K562 (cell line): Measurements from ENCODE around the gene GFOD1.

ENCODE experiments used
- POLR2A ChIP-seq: fragments of 450-650 bp; conservative IDR thresholded peaks from 2 replicates; pipeline ENCODE4 v1.6.1; 2016
- POLR2AphosphoS2 ChIP-seq: IDR thresholded peaks from 2 replicates; pipeline ENCODE4 v1.6.1; 2012; ENCODE audit warnings: low read length, improper control_type of control experiment
- SP1 ChIP-seq: sonication (generic); formaldehyde crosslinking; IDR thresholded peaks from 2 replicates; pipeline ENCODE4 v1.8.1; 2022; ENCODE audit warnings: mild to moderate bottlenecking, missing genetic modification reagents
- ZNF274 ChIP-seq: IDR thresholded peaks from 2 replicates; pipeline ENCODE4 v1.6.1; 2011; ENCODE audit warnings: low read depth, mild to moderate bottlenecking, low read length, moderate library complexity, borderline replicate concordance
- ZNF785 ChIP-seq: fragments of 250-450 bp; sonication (Bioruptor Pico); IDR thresholded peaks from 2 replicates; pipeline ENCODE4 v1.4.0; 2020; ENCODE audit warnings: mild to moderate bottlenecking
- TF ChIP-seq, protein P1 (sequence below), 3 experiments: IDR thresholded peaks in 2 of 3; conservative IDR thresholded peaks in 1 of 3; 2 replicates each; pipeline ENCODE4 v1.5.1; 2011 to 2012; ENCODE audit warnings: low read length in 3 of 3, mild to moderate bottlenecking in 3 of 3, control low read depth in 2 of 3, improper control_type of control experiment in 1 of 3, inconsistent platforms in 1 of 3, low read depth in 1 of 3, mixed read lengths in 1 of 3, moderate library complexity in 1 of 3; ENCODE audit not compliant: insufficient read depth in 2 of 3
- TF ChIP-seq, protein P2 (sequence below): sonication (generic); formaldehyde crosslinking; IDR thresholded peaks from 2 replicates; pipeline ENCODE4 v1.8.0; 2022; ENCODE audit warnings: missing genetic modification reagents, mild to moderate bottlenecking, borderline replicate concordance
- TF ChIP-seq, protein P3 (sequence below): fragments of 450-650 bp; IDR thresholded peaks from 2 replicates; pipeline ENCODE4 v1.6.1; 2018; ENCODE audit not compliant: partially characterized antibody
- TF ChIP-seq, protein P4 (sequence below), 2 experiments: fragments of 450-650 bp; formaldehyde crosslinking in 1 of 2; IDR thresholded peaks; 2 replicates each; pipeline versions ENCODE4 v1.4.0 to v1.6.1; 2014 to 2020; ENCODE audit warnings: mild to moderate bottlenecking in 2 of 2, borderline replicate concordance in 1 of 2, low read depth in 1 of 2

DNA sequence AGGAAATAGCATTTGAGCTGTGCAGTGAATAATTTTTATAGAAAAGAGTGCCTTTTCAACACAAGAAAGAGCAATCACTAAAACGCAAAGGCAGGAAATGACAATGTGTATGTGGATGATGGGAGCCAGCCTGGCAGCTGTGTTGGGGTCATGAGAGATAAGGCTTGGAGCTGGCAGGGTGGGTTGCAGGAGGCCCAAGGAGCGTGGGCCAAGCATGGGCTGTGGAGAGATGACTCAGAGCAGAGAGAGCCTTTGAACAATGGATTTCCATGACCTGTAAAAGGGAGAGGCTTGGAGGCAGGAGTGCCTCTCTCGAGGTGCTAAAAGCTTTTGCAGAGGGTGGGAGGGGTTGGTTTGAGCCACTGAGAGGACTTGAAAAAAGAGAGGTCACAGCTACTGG, 152.4 kb downstream of the GFOD1 start:
- TF ChIP-seq, protein P1, sequence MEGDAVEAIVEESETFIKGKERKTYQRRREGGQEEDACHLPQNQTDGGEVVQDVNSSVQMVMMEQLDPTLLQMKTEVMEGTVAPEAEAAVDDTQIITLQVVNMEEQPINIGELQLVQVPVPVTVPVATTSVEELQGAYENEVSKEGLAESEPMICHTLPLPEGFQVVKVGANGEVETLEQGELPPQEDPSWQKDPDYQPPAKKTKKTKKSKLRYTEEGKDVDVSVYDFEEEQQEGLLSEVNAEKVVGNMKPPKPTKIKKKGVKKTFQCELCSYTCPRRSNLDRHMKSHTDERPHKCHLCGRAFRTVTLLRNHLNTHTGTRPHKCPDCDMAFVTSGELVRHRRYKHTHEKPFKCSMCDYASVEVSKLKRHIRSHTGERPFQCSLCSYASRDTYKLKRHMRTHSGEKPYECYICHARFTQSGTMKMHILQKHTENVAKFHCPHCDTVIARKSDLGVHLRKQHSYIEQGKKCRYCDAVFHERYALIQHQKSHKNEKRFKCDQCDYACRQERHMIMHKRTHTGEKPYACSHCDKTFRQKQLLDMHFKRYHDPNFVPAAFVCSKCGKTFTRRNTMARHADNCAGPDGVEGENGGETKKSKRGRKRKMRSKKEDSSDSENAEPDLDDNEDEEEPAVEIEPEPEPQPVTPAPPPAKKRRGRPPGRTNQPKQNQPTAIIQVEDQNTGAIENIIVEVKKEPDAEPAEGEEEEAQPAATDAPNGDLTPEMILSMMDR (IDR thresholded peaks at IDR 0.05 in 2 of 3, conservative IDR thresholded peaks at IDR 0.05 in 1 of 3; ENCODE audit: insufficient read depth in 2 of 3, low read depth in 1 of 3, low read length in 3 of 3), result no peak
- TF ChIP-seq ZNF785 (CRISPR knock-in tag) (no peak), ZNF274 (no peak), POLR2AphosphoS2 (no peak), POLR2A (no peak), SP1 (CRISPR knock-in tag) (no peak)
- TF ChIP-seq, protein P2, sequence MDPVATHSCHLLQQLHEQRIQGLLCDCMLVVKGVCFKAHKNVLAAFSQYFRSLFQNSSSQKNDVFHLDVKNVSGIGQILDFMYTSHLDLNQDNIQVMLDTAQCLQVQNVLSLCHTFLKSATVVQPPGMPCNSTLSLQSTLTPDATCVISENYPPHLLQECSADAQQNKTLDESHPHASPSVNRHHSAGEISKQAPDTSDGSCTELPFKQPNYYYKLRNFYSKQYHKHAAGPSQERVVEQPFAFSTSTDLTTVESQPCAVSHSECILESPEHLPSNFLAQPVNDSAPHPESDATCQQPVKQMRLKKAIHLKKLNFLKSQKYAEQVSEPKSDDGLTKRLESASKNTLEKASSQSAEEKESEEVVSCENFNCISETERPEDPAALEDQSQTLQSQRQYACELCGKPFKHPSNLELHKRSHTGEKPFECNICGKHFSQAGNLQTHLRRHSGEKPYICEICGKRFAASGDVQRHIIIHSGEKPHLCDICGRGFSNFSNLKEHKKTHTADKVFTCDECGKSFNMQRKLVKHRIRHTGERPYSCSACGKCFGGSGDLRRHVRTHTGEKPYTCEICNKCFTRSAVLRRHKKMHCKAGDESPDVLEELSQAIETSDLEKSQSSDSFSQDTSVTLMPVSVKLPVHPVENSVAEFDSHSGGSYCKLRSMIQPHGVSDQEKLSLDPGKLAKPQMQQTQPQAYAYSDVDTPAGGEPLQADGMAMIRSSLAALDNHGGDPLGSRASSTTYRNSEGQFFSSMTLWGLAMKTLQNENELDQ (CRISPR knock-in tag), result no peak
- TF ChIP-seq, protein P3, sequence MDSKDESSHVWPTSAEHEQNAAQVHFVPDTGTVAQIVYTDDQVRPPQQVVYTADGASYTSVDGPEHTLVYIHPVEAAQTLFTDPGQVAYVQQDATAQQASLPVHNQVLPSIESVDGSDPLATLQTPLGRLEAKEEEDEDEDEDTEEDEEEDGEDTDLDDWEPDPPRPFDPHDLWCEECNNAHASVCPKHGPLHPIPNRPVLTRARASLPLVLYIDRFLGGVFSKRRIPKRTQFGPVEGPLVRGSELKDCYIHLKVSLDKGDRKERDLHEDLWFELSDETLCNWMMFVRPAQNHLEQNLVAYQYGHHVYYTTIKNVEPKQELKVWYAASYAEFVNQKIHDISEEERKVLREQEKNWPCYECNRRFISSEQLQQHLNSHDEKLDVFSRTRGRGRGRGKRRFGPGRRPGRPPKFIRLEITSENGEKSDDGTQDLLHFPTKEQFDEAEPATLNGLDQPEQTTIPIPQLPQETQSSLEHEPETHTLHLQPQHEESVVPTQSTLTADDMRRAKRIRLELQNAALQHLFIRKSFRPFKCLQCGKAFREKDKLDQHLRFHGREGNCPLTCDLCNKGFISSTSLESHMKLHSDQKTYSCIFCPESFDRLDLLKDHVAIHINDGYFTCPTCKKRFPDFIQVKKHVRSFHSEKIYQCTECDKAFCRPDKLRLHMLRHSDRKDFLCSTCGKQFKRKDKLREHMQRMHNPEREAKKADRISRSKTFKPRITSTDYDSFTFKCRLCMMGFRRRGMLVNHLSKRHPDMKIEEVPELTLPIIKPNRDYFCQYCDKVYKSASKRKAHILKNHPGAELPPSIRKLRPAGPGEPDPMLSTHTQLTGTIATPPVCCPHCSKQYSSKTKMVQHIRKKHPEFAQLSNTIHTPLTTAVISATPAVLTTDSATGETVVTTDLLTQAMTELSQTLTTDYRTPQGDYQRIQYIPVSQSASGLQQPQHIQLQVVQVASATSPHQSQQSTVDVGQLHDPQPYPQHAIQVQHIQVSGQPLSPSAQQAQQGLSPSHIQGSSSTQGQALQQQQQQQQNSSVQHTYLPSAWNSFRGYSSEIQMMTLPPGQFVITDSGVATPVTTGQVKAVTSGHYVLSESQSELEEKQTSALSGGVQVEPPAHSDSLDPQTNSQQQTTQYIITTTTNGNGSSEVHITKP, result no peak
- TF ChIP-seq, protein P4, sequence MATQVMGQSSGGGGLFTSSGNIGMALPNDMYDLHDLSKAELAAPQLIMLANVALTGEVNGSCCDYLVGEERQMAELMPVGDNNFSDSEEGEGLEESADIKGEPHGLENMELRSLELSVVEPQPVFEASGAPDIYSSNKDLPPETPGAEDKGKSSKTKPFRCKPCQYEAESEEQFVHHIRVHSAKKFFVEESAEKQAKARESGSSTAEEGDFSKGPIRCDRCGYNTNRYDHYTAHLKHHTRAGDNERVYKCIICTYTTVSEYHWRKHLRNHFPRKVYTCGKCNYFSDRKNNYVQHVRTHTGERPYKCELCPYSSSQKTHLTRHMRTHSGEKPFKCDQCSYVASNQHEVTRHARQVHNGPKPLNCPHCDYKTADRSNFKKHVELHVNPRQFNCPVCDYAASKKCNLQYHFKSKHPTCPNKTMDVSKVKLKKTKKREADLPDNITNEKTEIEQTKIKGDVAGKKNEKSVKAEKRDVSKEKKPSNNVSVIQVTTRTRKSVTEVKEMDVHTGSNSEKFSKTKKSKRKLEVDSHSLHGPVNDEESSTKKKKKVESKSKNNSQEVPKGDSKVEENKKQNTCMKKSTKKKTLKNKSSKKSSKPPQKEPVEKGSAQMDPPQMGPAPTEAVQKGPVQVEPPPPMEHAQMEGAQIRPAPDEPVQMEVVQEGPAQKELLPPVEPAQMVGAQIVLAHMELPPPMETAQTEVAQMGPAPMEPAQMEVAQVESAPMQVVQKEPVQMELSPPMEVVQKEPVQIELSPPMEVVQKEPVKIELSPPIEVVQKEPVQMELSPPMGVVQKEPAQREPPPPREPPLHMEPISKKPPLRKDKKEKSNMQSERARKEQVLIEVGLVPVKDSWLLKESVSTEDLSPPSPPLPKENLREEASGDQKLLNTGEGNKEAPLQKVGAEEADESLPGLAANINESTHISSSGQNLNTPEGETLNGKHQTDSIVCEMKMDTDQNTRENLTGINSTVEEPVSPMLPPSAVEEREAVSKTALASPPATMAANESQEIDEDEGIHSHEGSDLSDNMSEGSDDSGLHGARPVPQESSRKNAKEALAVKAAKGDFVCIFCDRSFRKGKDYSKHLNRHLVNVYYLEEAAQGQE (IDR thresholded peaks at IDR 0.05; ENCODE audit: borderline replicate concordance), result no peak
- TF ChIP-seq, protein P4 (CRISPR knock-in tag; IDR thresholded peaks at IDR 0.05; ENCODE audit: low read depth), result no peak
